Measurements from ENCODE around the gene FAM234B.
"Not testable (repeated sequence)": the region's sequence is repeated elsewhere in the genome, so short reads cannot be mapped to it uniquely, and the experiment has no call there.

Gene FAM234B

GRCh38 chr12:13023811-13024530 lies 20.2 kb upstream of the FAM234B start:
- no peak for DNase-seq (ENCODE audit: low read depth in 4 of 4, low spot score in 1 of 4)

GRCh38 chr12:13024531-13024916 lies 19.7 kb upstream of the FAM234B start:
- no peak for DNase-seq (ENCODE audit: low read depth in 4 of 4, low spot score in 1 of 4)

GRCh38 chr12:13026286-13026685 lies 17.9 kb upstream of the FAM234B start:
- no peak for DNase-seq (ENCODE audit: low read depth in 4 of 4, low spot score in 1 of 4)

GRCh38 chr12:13027032-13027431 lies 17.1 kb upstream of the FAM234B start:
- DNase-seq (ENCODE audit: low read depth in 4 of 4, low spot score in 1 of 4) = no peak

- DNase-seq (ENCODE audit: low read depth in 4 of 4, low spot score in 1 of 4) = no peak
Observed at GRCh38 chr12:13027508-13027907, 16.7 kb upstream of the FAM234B start.

GRCh38 chr12:13028825-13029570 lies 15.2 kb upstream of the FAM234B start:
- DNase-seq (ENCODE audit: low read depth in 4 of 4, low spot score in 1 of 4) = no peak

- DNase-seq (ENCODE audit: low read depth in 4 of 4, low spot score in 1 of 4) = no peak
Observed at GRCh38 chr12:13030541-13031291, 13.5 kb upstream of the FAM234B start.

- DNase-seq (ENCODE audit: low read depth in 4 of 4, low spot score in 1 of 4) = no peak
Observed at GRCh38 chr12:13032164-13032563, 12.0 kb upstream of the FAM234B start.

- DNase-seq (ENCODE audit: low read depth in 4 of 4, low spot score in 1 of 4) = no peak
Observed at GRCh38 chr12:13033476-13033875, 10.7 kb upstream of the FAM234B start.

GRCh38 chr12:13035335-13035734 lies 8.8 kb upstream of the FAM234B start:
- DNase-seq (ENCODE audit: low read depth in 4 of 4, low spot score in 1 of 4) = not testable (repeated sequence)

- DNase-seq (ENCODE audit: low read depth in 4 of 4, low spot score in 1 of 4) = no peak
Observed at GRCh38 chr12:13036881-13037280, 7.3 kb upstream of the FAM234B start.

GRCh38 chr12:13038491-13039161 lies 5.6 kb upstream of the FAM234B start:
- no peak for DNase-seq (ENCODE audit: low read depth in 4 of 4, low spot score in 1 of 4)

- no peak for DNase-seq (ENCODE audit: low read depth in 4 of 4, low spot score in 1 of 4)
Observed at GRCh38 chr12:13039328-13039956, 4.7 kb upstream of the FAM234B start.

- no peak for DNase-seq (ENCODE audit: low read depth in 4 of 4, low spot score in 1 of 4)
Observed at GRCh38 chr12:13041224-13041623, 3.0 kb upstream of the FAM234B start.

GRCh38 chr12:13042666-13043230 lies 1.4 kb upstream of the FAM234B start:
- no peak for DNase-seq (ENCODE audit: low read depth in 4 of 4, low spot score in 1 of 4)

- no peak for DNase-seq (ENCODE audit: low read depth in 4 of 4, low spot score in 1 of 4)
Observed at GRCh38 chr12:13044906-13045299, 722 bp downstream of the FAM234B start.

- DNase-seq (ENCODE audit: low read depth in 4 of 4, low spot score in 1 of 4) = no peak
Observed at GRCh38 chr12:13045816-13046215, 1.6 kb downstream of the FAM234B start.

GRCh38 chr12:13046964-13047363 lies 2.8 kb downstream of the FAM234B start:
- DNase-seq (ENCODE audit: low read depth in 4 of 4, low spot score in 1 of 4) = no peak

GRCh38 chr12:13049816-13050215 lies 5.6 kb downstream of the FAM234B start:
- DNase-seq (ENCODE audit: low read depth in 4 of 4, low spot score in 1 of 4) = no peak

GRCh38 chr12:13052421-13052820 lies 8.2 kb downstream of the FAM234B start:
- DNase-seq (ENCODE audit: low read depth in 4 of 4, low spot score in 1 of 4) = no peak

GRCh38 chr12:13053617-13054016 lies 9.4 kb downstream of the FAM234B start:
- not testable (repeated sequence) for DNase-seq (ENCODE audit: low read depth in 4 of 4, low spot score in 1 of 4)

All from stimulated activated CD4-positive, alpha-beta T cell treated with anti-CD3 and anti-CD28 coated beads, Interleukin-1b, Interleukin-23, amount 100 ng/mL, for 24 hours (primary cell).